Inflammatory macrophage (primary cell): ENCODE results near the gene PCDHGB3.

Source experiments
- DNase-seq, 2 donors: peaks; one replicate each; pipeline ENCODE4 v3.0.0-alpha.2; 2020 to 2022

The PCDHGB3 gene

DNA sequence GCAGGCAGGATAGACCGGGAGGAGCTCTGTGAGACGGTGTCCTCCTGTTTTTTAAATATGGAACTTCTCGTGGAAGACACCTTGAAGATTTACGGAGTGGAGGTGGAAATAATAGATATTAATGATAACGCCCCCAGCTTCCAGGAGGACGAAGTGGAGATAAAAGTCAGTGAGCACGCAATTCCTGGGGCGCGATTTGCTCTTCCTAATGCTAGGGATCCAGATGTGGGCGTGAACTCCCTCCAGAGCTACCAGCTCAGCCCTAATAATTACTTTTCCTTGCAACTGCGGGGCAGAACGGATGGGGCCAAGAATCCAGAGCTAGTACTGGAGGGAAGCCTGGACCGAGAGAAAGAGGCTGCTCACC, 51.4 kb downstream of the PCDHGB3 start:
- DNase-seq: no peak
